WI38 (cell line): ENCODE data around the gene BRSK1.

Experiments
- H3K4me3 ChIP-seq: 2 replicates; pipeline ENCODE4 v1.5.1; 2011; ENCODE audit warnings: low read depth, mild to moderate bottlenecking, control low read depth, low read length
- TF ChIP-seq, protein P1 (sequence below): IDR thresholded peaks from 2 replicates; pipeline ENCODE4 v1.5.1; 2012; ENCODE audit warnings: low read depth, mild to moderate bottlenecking, control low read depth, low read length

The BRSK1 gene

DNA sequence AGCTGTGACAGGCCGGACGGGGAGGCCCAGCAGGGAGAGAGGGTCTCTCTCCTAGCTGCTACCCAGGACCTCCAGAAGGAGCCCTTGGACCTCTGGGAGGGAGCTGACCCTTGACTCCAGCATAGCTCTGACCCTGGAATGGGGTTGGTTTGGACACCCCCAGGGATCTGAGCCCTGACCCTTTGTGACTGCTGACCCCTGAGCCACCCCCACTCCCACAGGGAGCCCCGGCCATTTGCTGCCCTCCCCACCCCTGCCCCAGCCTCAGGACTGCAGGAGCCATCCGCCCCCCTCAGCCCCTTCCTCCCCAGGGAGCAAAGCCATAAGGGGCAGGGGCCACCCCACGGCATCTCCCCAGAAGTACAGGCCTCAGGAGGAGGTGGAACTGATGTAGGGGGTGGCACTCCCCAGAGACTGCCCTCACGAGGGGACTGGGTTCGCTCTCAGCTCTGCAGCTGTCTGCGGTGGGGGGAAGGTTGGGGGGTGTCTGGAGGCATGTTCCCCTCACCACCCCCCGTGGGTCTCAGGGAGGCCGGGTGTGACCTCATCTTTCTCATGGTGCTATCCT, 63.7 kb downstream of the BRSK1 start:
- no peak overlapping the region for H3K4me3 ChIP-seq
- TF ChIP-seq, protein P1, sequence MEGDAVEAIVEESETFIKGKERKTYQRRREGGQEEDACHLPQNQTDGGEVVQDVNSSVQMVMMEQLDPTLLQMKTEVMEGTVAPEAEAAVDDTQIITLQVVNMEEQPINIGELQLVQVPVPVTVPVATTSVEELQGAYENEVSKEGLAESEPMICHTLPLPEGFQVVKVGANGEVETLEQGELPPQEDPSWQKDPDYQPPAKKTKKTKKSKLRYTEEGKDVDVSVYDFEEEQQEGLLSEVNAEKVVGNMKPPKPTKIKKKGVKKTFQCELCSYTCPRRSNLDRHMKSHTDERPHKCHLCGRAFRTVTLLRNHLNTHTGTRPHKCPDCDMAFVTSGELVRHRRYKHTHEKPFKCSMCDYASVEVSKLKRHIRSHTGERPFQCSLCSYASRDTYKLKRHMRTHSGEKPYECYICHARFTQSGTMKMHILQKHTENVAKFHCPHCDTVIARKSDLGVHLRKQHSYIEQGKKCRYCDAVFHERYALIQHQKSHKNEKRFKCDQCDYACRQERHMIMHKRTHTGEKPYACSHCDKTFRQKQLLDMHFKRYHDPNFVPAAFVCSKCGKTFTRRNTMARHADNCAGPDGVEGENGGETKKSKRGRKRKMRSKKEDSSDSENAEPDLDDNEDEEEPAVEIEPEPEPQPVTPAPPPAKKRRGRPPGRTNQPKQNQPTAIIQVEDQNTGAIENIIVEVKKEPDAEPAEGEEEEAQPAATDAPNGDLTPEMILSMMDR, result no peak

DNA sequence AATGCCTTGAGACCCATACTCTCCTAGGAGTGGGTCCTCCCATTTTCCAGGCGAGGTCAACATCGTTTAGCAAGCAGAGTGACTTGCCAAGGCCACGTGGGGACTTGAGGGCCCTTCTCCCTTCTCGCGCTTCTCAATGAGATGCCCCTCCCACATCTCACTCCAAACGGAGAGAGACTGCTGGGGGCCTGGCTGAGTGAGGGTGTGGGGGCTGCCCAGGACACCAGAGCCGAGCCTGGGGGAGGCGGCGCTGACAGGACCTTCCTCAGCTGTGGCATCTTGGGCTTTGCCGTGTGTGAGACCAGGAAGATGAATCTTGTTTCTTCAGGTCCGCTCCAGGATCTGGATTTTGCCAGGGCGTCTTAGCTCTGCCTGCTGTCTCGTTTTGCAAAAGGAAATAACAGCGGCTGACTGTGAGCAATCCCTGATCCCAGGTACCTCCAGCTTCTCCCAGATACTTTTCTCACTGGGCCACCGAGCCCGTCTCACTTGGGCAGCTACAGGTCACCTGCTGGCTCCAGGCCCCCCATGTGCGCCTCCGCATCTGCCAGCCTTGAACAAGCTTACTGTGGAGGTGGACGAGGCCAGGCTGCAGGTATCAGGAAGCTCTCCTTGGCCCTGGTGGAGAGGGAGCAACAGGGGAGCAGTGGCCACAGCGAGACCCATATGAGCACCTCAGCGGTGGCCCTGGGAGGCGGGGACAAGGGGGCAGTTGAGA, 64.7 kb downstream of the BRSK1 start:
- TF ChIP-seq, protein P1, result no peak
- no peak overlapping the region for H3K4me3 ChIP-seq

DNA sequence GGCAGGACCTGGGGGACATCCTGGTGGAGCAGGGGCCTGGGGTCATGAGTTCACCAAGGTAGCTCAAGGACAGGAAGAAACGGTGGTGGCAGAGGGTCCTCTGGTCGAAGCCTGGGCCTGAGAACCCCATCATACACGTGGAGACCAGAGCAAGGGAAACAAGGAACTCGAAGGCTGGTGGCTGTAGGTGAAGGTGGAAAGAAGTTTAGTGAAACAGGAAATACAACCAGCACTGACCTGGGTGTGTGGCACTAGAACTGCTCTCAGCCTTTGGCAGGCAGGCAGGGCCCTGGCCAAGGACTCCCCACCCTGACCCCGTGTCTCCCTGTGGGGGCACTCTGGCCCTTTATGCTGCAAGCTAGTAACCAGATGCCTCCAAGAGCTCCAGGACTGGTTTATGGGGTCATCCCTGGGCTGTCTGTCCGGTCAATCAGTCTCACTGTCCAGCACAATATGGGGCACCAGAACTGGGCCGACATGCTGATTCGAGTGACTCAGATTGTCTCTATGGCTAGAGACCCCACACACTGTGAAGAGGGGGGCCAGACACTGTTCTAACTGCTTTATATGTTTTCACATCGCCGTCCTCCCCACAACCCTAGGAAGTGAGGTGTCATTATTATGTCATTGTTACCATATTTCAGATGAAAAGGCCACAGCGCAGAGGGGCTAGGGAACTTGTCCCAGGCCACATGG, 67.0 kb downstream of the BRSK1 start:
- TF ChIP-seq, protein P1, result no peak
- no peak overlapping the region for H3K4me3 ChIP-seq

DNA sequence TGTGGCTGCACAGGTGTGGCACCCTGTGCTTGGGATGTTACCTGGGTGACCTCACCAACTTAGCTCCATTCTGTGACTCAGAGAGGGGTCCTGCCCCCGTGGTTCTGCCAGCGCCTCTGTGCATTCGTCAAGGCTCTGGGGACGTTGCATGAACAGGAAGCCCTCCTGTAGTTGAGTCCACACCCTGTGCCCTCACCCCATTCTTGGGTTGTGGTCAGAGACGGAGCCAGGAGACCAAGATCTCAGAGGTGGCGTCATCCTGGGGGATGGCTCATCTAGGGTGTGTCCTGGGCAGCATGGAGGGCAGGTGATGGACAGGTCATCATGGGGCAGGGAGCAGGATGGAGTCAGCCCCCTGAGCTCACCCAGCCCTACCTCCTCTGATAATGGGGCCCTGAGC, 68.2 kb downstream of the BRSK1 start:
- no peak overlapping the region for H3K4me3 ChIP-seq
- TF ChIP-seq, protein P1, result no peak

DNA sequence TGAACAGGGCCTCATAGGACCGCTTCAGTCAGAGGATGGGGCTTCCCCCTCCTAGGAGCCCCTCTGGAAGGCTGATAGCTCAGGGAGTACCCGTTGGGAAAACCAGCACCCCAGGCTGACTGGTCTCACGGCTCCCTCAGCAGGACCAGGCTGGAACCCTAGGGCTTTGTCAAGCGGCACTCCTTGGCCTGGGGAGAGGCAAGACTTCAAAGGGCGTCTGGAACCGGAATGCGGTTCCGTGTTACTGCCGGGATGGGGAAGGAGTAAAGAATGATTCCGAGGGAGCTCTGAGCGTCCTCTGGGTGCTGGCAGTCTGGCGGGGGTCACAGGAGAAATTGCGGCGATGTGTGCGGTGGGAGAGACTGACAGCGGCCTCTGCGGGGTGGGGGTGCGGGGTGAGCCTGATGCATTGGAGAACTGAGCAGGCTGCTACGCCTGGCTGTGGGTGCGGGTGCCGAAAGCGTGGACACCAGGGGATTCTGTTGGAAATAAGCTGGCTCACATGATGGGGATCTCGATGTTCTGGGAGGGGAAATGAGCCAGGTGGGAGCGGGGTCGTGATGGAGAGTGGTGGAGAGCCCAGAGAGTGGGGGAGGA, 68.8 kb downstream of the BRSK1 start:
- no peak overlapping the region for H3K4me3 ChIP-seq
- TF ChIP-seq, protein P1, result no peak

DNA sequence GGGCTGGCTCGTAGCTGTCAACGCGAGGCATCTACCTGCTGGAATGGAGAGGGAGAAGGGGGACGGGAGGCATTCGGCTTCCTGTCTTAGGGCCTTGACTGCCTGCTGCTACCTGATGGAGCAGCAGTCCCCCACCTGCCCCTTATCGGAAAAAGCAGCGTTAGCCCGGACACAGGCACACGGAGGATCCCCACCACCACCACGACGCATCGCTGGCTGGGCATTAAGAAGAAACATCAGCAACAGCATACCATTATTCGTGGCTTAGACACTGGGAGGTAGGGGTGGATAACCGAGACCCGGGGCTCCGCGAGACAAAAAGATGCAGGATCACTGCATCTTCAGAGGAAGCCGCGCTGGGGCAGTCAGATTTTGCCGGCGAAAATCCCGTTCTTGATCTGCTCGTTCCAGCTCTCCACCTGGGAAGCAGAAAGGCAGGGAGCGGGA, 69.6 kb downstream of the BRSK1 start:
- TF ChIP-seq, protein P1, result no peak
- H3K4me3 ChIP-seq, result peak overlapping the region; percentile 56
